K562 (cell line): ENCODE measurements around the gene BRSK1. TPM values are rescaled to one million over a fixed set of nuclear protein-coding genes. Genes with fewer than 3 reads are reported as not detected.

ENCODE experiments used
- BDP1 ChIP-seq: IDR thresholded peaks from 3 replicates; pipeline ENCODE4 v1.6.1; 2011; ENCODE audit not compliant: insufficient read length, insufficient read depth
- CSDE1 ChIP-seq, 2 experiments: fragments of 450-650 bp; IDR thresholded peaks; 2 replicates each; pipeline ENCODE4 v1.6.1; 2016; ENCODE audit warnings: mild to moderate bottlenecking in 1 of 2
- GABPA ChIP-seq: fragments of 200-800 bp; sonication (Bioruptor generic); conservative IDR thresholded peaks from 2 replicates; pipeline ENCODE4 v1.6.1; 2016; ENCODE audit warnings: low read depth, missing genetic modification characterization, missing compliant biosample characterization
- HEY1 ChIP-seq: fragments of 250-450 bp; sonication (Bioruptor Pico); IDR thresholded peaks from 2 replicates; pipeline ENCODE4 v1.5.0; 2020; ENCODE audit warnings: mild to moderate bottlenecking, moderate library complexity, borderline replicate concordance
- JUN ChIP-seq, 2 experiments: sonication (generic) in 1 of 2; formaldehyde crosslinking in 1 of 2; IDR thresholded peaks; 2 replicates each; pipeline versions ENCODE4 v1.6.1 to v1.8.0; 2012 to 2022; ENCODE audit warnings: borderline replicate concordance in 2 of 2, mild to moderate bottlenecking in 2 of 2, improper control_type of control experiment in 1 of 2, low read depth in 1 of 2, low read length in 1 of 2, missing genetic modification reagents in 1 of 2
- L3MBTL2 ChIP-seq: fragments of 450-650 bp; IDR thresholded peaks from 2 replicates; pipeline ENCODE4 v1.6.1; 2016; ENCODE audit warnings: mild to moderate bottlenecking, moderate library complexity
- POLR2H ChIP-seq: IDR thresholded peaks from 2 replicates; pipeline ENCODE4 v1.6.1; 2016; ENCODE audit warnings: missing genetic modification characterization, low read depth, mild to moderate bottlenecking, control low read depth, missing compliant biosample characterization, moderate library complexity
- RB1 ChIP-seq: fragments of 450-650 bp; IDR thresholded peaks from 2 replicates; pipeline ENCODE4 v1.6.1; 2017; ENCODE audit warnings: low read depth, mild to moderate bottlenecking
- RFX5 ChIP-seq: IDR thresholded peaks from 2 replicates; pipeline ENCODE4 v1.6.1; 2011; ENCODE audit warnings: low read depth, mild to moderate bottlenecking, improper control_type of control experiment, low read length
- RNF2 ChIP-seq: sonication (generic); IDR thresholded peaks from 2 replicates; pipeline ENCODE4 v1.6.1; 2016
- SAFB ChIP-seq: fragments of 200-400 bp; formaldehyde crosslinking; IDR thresholded peaks from 2 replicates; pipeline ENCODE4 v1.6.1; 2017; ENCODE audit warnings: low read depth, low read length, borderline replicate concordance
- SAFB2 ChIP-seq: fragments of 200-400 bp; formaldehyde crosslinking; IDR thresholded peaks from 2 replicates; pipeline ENCODE4 v1.6.1; 2018; ENCODE audit warnings: borderline replicate concordance, low read length, low read depth, moderate library complexity; ENCODE audit not compliant: severe bottlenecking
- SNRNP70 ChIP-seq: fragments of 200-400 bp; formaldehyde crosslinking; optimal IDR thresholded peaks from 2 replicates; pipeline ENCODE3; 2017; ENCODE audit warnings: low read depth, low read length
- SRF ChIP-seq, 2 experiments: fragments of 250-450, 450-650 bp in 1 of 2; sonication (Bioruptor Pico) in 1 of 2; sonication (generic) in 1 of 2; formaldehyde crosslinking; IDR thresholded peaks; 2 replicates each; pipeline versions ENCODE4 v1.5.0 to v1.5.1; 2020 to 2022; ENCODE audit warnings: mild to moderate bottlenecking in 1 of 2, missing genetic modification reagents in 1 of 2
- TCF3 ChIP-seq: sonication (generic); formaldehyde crosslinking; IDR thresholded peaks from 2 replicates; pipeline ENCODE4 v1.4.0; 2020; ENCODE audit warnings: mild to moderate bottlenecking, missing genetic modification reagents
- ZSCAN29 ChIP-seq: fragments of 450-650 bp; IDR thresholded peaks from 2 replicates; pipeline ENCODE4 v1.6.1; 2017
- polyA plus RNA-seq, 8 experiments: library from polyadenylated mRNA; depleted of rRNA in 4 of 8; stranded (reverse) in 5 of 8; unstranded in 3 of 8; fragments of >200 nt; fragmentation: Nextera tagmentation in 2 of 8; fragmentation: Illumina TruSeq in 1 of 8; extraction: Ambion mirVana in 2 of 8; extraction: Trizol in 1 of 8; gene quantifications; 2 replicates each; pipeline versions ENCODE4 v1.2.1 to v1.2.3, GENCODE V29; 2011 to 2014; ENCODE audit warnings: inconsistent platforms in 1 of 8, missing spikeins in 1 of 8
- total RNA-seq, 7 experiments: library from RNA; depleted of rRNA in 6 of 7; stranded (reverse); fragments of >200 nt in 6 of 7; fragmentation: Illumina TruSeq in 2 of 7; extraction: Trizol in 2 of 7; gene quantifications; 2 replicates each; pipeline versions ENCODE4 v1.2.1 to v1.2.3, GENCODE V29; 2011 to 2021; ENCODE audit warnings: low replicate concordance in 1 of 7
- TF ChIP-seq, protein P1 (sequence below), 2 experiments: IDR thresholded peaks in 1 of 2; conservative IDR thresholded peaks in 1 of 2; 2 replicates each; pipeline ENCODE4 v1.6.1; 2016; ENCODE audit warnings: low read depth in 2 of 2, mild to moderate bottlenecking in 1 of 2, missing compliant biosample characterization in 1 of 2, missing genetic modification characterization in 1 of 2, moderate library complexity in 1 of 2
- TF ChIP-seq, protein P2 (sequence below): fragments of 200-800 bp; sonication (Bioruptor generic); IDR thresholded peaks from 2 replicates; pipeline ENCODE4 v1.6.1; 2017; ENCODE audit warnings: missing genetic modification characterization, missing compliant biosample characterization
- TF ChIP-seq, protein P3 (sequence below), 2 experiments: fragments of 150-350 bp in 1 of 2; IDR thresholded peaks; 2 replicates each; pipeline ENCODE4 v1.6.1; 2012 to 2016; ENCODE audit warnings: low read depth in 2 of 2, low read length in 2 of 2, mild to moderate bottlenecking in 1 of 2, moderate library complexity in 1 of 2

BRSK1 gene
- total and polyA plus RNA-seq, 9 of the 15 experiments (the other 6 are each of a cell fraction or from before 2014, with no cell fraction given) = 1.7 to 9.3 (median 3.8) TPM; not detected in 2

DNA sequence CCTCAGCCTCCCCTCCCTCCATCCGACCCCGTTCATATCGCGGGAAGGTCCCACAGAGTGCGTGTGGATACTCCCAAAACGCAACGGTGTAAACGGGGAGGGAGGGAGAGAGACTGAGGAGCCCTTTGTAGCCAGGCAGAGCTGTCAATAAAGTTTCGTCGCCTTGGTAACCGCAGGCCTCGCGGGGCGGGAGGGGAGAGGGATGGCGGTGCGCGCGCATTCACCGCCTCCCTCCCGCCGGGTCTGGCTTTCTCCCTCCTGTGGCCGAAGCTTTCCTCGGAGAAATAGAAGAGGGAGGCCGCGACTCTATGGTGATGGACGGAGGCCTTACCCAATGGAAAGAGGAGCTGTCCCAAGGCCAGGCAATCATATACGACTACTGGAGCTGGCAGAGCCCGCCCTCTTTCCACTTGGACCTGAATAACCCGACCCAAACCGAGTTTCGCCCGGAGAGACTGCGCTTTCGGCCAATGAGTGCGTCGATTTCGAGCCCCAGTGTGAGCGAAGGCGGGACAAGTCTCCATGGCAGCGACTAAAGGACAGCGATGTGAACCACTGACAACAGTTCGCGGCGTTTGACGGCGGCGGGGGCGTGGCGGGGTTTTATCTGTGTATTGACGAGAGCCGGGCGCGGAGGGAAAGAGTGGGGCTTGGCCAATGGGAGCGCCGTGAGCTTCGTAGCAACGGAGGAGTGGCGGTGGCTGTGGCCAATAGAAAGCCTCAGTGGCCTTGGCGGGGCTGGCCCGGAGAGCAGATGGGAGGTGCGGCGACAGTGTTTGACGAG is 55.5 kb downstream of the BRSK1 start, which contains the start of gene KMT5C (continued):
- TF ChIP-seq RB1 = peak; percentile 79; the same call in 1 of the 2 replicates
- no peak for TF ChIP-seq TCF3 (CRISPR knock-in tag)
- TF ChIP-seq SAFB = 0 out of 2 replicates have a peak, but pooled peaks have one; percentile 26
- no peak for TF ChIP-seq JUN (IDR thresholded peaks at IDR 0.05; ENCODE audit: borderline replicate concordance, low read depth, low read length)
- TF ChIP-seq JUN (CRISPR knock-in tag; IDR thresholded peaks at IDR 0.05; ENCODE audit: borderline replicate concordance) = no peak
- TF ChIP-seq RNF2 = peak; percentile 56; the same call in 1 of the 2 replicates
- peak; percentile 56 for TF ChIP-seq POLR2H
- no peak for TF ChIP-seq BDP1
- TF ChIP-seq ZSCAN29 = no peak
- no peak for TF ChIP-seq SNRNP70
- peak; percentile 63; the same call in 1 of the 2 replicates for TF ChIP-seq RFX5
- TF ChIP-seq L3MBTL2 = peak; percentile 80
- TF ChIP-seq, protein P1, sequence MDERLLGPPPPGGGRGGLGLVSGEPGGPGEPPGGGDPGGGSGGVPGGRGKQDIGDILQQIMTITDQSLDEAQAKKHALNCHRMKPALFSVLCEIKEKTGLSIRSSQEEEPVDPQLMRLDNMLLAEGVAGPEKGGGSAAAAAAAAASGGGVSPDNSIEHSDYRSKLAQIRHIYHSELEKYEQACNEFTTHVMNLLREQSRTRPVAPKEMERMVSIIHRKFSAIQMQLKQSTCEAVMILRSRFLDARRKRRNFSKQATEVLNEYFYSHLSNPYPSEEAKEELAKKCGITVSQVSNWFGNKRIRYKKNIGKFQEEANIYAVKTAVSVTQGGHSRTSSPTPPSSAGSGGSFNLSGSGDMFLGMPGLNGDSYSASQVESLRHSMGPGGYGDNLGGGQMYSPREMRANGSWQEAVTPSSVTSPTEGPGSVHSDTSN (CRISPR knock-in tag; IDR thresholded peaks at IDR 0.05; ENCODE audit: low read depth) = peak; percentile 97
- TF ChIP-seq, protein P1 (tag; conservative IDR thresholded peaks at IDR 0.05; ENCODE audit: low read depth) = peak; percentile 100
- TF ChIP-seq HEY1 (CRISPR knock-in tag) = no peak
- no peak for TF ChIP-seq SAFB2
- TF ChIP-seq GABPA (tag) = peak; percentile 41; the same call in 1 of the 2 replicates
- TF ChIP-seq, protein P2, sequence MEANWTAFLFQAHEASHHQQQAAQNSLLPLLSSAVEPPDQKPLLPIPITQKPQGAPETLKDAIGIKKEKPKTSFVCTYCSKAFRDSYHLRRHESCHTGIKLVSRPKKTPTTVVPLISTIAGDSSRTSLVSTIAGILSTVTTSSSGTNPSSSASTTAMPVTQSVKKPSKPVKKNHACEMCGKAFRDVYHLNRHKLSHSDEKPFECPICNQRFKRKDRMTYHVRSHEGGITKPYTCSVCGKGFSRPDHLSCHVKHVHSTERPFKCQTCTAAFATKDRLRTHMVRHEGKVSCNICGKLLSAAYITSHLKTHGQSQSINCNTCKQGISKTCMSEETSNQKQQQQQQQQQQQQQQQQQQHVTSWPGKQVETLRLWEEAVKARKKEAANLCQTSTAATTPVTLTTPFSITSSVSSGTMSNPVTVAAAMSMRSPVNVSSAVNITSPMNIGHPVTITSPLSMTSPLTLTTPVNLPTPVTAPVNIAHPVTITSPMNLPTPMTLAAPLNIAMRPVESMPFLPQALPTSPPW (CRISPR knock-in tag) = peak; percentile 95
- TF ChIP-seq, protein P3, sequence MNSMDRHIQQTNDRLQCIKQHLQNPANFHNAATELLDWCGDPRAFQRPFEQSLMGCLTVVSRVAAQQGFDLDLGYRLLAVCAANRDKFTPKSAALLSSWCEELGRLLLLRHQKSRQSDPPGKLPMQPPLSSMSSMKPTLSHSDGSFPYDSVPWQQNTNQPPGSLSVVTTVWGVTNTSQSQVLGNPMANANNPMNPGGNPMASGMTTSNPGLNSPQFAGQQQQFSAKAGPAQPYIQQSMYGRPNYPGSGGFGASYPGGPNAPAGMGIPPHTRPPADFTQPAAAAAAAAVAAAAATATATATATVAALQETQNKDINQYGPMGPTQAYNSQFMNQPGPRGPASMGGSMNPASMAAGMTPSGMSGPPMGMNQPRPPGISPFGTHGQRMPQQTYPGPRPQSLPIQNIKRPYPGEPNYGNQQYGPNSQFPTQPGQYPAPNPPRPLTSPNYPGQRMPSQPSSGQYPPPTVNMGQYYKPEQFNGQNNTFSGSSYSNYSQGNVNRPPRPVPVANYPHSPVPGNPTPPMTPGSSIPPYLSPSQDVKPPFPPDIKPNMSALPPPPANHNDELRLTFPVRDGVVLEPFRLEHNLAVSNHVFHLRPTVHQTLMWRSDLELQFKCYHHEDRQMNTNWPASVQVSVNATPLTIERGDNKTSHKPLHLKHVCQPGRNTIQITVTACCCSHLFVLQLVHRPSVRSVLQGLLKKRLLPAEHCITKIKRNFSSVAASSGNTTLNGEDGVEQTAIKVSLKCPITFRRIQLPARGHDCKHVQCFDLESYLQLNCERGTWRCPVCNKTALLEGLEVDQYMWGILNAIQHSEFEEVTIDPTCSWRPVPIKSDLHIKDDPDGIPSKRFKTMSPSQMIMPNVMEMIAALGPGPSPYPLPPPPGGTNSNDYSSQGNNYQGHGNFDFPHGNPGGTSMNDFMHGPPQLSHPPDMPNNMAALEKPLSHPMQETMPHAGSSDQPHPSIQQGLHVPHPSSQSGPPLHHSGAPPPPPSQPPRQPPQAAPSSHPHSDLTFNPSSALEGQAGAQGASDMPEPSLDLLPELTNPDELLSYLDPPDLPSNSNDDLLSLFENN (IDR thresholded peaks at IDR 0.05; ENCODE audit: low read depth in 2 of 2, low read length in 2 of 2) = 0 out of 4 replicates have a peak, but pooled peaks of 1 of the 2 experiments have one; percentile 32
- TF ChIP-seq SRF (CRISPR knock-in tag; IDR thresholded peaks at IDR 0.05) = peak in 1 of 2 experiments; percentile 23; a peak in 1 of 4 replicates
- TF ChIP-seq CSDE1 (IDR thresholded peaks at IDR 0.05) = peak in 1 of 2 experiments; percentile 90; a peak in 2 of 4 replicates
